ENCODE measurements around the gene ADRB2.

The ADRB2 gene

GRCh38 chr5:148831590-148832565 is 5.5 kb downstream of the ADRB2 start:
- DNase-seq (ENCODE audit: low read depth): no peak

- no peak for DNase-seq (ENCODE audit: low read depth)
Observed at GRCh38 chr5:148833122-148833521, 6.7 kb downstream of the ADRB2 start.

GRCh38 chr5:148833925-148834324 is 7.5 kb downstream of the ADRB2 start:
- DNase-seq (ENCODE audit: low read depth): no peak

- DNase-seq (ENCODE audit: low read depth): no peak
Observed at GRCh38 chr5:148834689-148835088, 8.3 kb downstream of the ADRB2 start.

- DNase-seq (ENCODE audit: low read depth): no peak
Observed at GRCh38 chr5:148836272-148837250, 10.2 kb downstream of the ADRB2 start.

GRCh38 chr5:148837383-148837782 is 11.0 kb downstream of the ADRB2 start:
- DNase-seq (ENCODE audit: low read depth): no peak

GRCh38 chr5:148838357-148838756 is 11.9 kb downstream of the ADRB2 start:
- no peak for DNase-seq (ENCODE audit: low read depth)

- DNase-seq (ENCODE audit: low read depth): no peak
Observed at GRCh38 chr5:148839960-148840359, 13.5 kb downstream of the ADRB2 start.

GRCh38 chr5:148840531-148840930 is 14.1 kb downstream of the ADRB2 start:
- DNase-seq (ENCODE audit: low read depth): no peak

- no peak for DNase-seq (ENCODE audit: low read depth)
Observed at GRCh38 chr5:148841519-148841918, 15.1 kb downstream of the ADRB2 start.

- no peak for DNase-seq (ENCODE audit: low read depth)
Observed at GRCh38 chr5:148842161-148842560, 15.8 kb downstream of the ADRB2 start.

- DNase-seq (ENCODE audit: low read depth): no peak
Observed at GRCh38 chr5:148843510-148844318, 17.3 kb downstream of the ADRB2 start.

- DNase-seq (ENCODE audit: low read depth): no peak
Observed at GRCh38 chr5:148844433-148845280, 18.2 kb downstream of the ADRB2 start.

GRCh38 chr5:148846930-148847329 is 20.5 kb downstream of the ADRB2 start:
- DNase-seq (ENCODE audit: low read depth): no peak

- no peak for DNase-seq (ENCODE audit: low read depth)
Observed at GRCh38 chr5:148847456-148847855, 21.0 kb downstream of the ADRB2 start.

GRCh38 chr5:148848393-148849031 is 22.1 kb downstream of the ADRB2 start:
- DNase-seq (ENCODE audit: low read depth): no peak

- no peak for DNase-seq (ENCODE audit: low read depth)
Observed at GRCh38 chr5:148849461-148849860, 23.1 kb downstream of the ADRB2 start.

- no peak for DNase-seq (ENCODE audit: low read depth)
Observed at GRCh38 chr5:148850836-148851235, 24.4 kb downstream of the ADRB2 start.

GRCh38 chr5:148853868-148854267 is 27.5 kb downstream of the ADRB2 start:
- DNase-seq (ENCODE audit: low read depth): no peak
